ENCODE data around the gene PHTF1. TPM values are rescaled to one million over a fixed set of nuclear protein-coding genes. Genes with fewer than 3 reads are reported as not detected.
A peak's percentile ranks its signal among the peaks of the same experiment; 100 is the strongest.

The PHTF1 gene
- polyA plus RNA-seq (4.4 to 6.8 TPM (median 5.1 TPM) in 3 replicates), polyA minus RNA-seq (4.3 to 5.9 TPM (median 4.5 TPM) in 3 replicates)
- 1.7 TPM for polyA plus RNA-seq (2011; ENCODE audit: low read depth)
- polyA plus RNA-seq (2011; cell fraction: cytosol; rRNA removed): 3.3 and 4.1 TPM in 2 replicates
- 5.5 and 5.8 TPM in 2 replicates for polyA plus RNA-seq (2011; cell fraction: nucleus; rRNA removed)
- 2.1 and 8.9 TPM in 2 replicates for polyA plus RNA-seq (2012; ENCODE audit: low replicate concordance)
- 5.4 TPM for polyA minus RNA-seq (2011; cell fraction: cytosol; rRNA and poly(A)+ RNA removed)
- 8.0 and 9.9 TPM in 2 replicates for polyA minus RNA-seq (2011; cell fraction: nucleus; rRNA and poly(A)+ RNA removed)

DNA sequence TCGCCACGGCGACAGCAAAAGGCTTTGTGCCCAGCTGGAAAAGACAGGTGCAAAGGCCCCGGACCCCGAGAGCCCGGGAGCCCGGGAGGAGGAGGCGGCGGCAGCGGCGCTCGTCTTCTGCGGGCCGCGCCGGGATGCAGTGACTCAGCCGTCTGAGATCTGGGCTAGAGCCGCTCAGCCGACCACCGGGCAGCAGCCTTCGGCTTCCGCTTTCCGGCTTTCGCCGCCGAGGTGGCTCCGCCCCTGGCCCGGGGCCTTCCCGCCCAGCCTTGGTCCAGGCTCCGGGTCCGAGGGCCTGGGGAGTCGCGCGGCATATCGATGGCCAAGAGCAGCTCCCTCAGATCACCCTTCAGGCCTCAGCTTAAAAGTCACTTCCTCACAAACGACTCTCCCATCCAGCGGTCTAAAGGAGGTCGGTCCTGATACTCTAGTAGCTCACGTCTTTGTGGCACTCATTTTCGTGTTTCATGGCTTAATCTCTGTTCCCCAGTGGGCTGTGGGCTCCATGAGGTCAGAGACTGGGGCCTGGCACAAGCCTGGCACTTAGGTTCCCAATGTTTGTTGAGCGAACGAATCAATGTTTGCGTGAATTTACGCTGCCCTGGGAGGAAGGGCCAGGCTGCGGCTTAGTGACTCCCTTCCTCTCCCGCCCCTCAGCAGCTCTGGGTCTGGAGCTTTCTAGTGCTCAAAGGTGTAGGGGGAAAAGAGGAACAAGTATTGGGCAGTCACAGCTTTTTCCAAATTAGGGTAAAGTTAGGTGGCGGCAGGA is at the start of gene PHTF1:
PHTF1 (minus strand) TSS at position 154 of the 769 bp plus-strand sequence. CDS start 783 bp downstream, outside the sequence.
- Histone ChIP-seq H3K9ac (ENCODE audit: control insufficient read depth, extremely low read depth, insufficient read depth, low read length) (peak within 1 kb of the TSS; percentile 82), H2AFZ (ENCODE audit: control insufficient read depth, low read length) (peak within 1 kb of the TSS; percentile 96), H3K36me3 (ENCODE audit: control insufficient read depth in 2 of 2, extremely low read depth in 1 of 2, insufficient read depth in 2 of 2, low read length in 2 of 2) (peaks cover 0 to 1% of the 10 kb centered on the region in 2 experiments), H3K4me3 (ENCODE audit: control insufficient read depth in 2 of 3, extremely low read depth in 1 of 3, insufficient read depth in 2 of 3, low read depth in 1 of 3, low read length in 3 of 3) (peak within 1 kb of the TSS; percentile 68 to 86 (median 83)), H3K9me3 (ENCODE audit: control insufficient read depth, low read depth, low read length) (no peaks in the 10 kb centered on the region), H4K20me1 (ENCODE audit: control insufficient read depth, extremely low read depth, insufficient read depth, low read length) (no peaks in the 10 kb centered on the region), H3K79me2 (ENCODE audit: control insufficient read depth, insufficient read depth, low read length) (peaks cover 2% of the 10 kb centered on the region), H3K4me1 (ENCODE audit: control insufficient read depth, extremely low read depth, insufficient read depth, low read length) (peaks cover 8% of the 10 kb centered on the region), H3K27me3 (ENCODE audit: control insufficient read depth, extremely low read depth, insufficient read depth, low read length) (no peaks in the 10 kb centered on the region), H3K4me2 (ENCODE audit: control insufficient read depth, extremely low read depth, insufficient read depth, low read depth, low read length) (peak within 1 kb of the TSS; percentile 92), H3K27ac (ENCODE audit: control insufficient read depth, insufficient read depth, low read length) (peak within 1 kb of the TSS; percentile 79), H3K9me1 (ENCODE audit: control insufficient read depth, extremely low read depth, insufficient read depth, low read length) (no peaks in the 10 kb centered on the region)
- DNase-seq (ENCODE audit: low read depth, low spot score) (no peak), FAIRE-seq (no peak)
- TF ChIP-seq EZH2 (IDR thresholded peaks at IDR 0.05; ENCODE audit: low read length): no peak
- TF ChIP-seq CTCF (optimal IDR thresholded peaks at IDR 0.05 in 1 of 3, IDR thresholded peaks at IDR 0.05 in 1 of 3, conservative IDR thresholded peaks at IDR 0.05 in 1 of 3; ENCODE audit: extremely low read depth in 1 of 3, insufficient read depth in 2 of 3, low read length in 3 of 3): no peak
- dilution Hi-C loops (cut with MboI; ENCODE audit: extremely low pct_ligation_motif_present, low sequenced_read_pairs): no loop called here

DNA sequence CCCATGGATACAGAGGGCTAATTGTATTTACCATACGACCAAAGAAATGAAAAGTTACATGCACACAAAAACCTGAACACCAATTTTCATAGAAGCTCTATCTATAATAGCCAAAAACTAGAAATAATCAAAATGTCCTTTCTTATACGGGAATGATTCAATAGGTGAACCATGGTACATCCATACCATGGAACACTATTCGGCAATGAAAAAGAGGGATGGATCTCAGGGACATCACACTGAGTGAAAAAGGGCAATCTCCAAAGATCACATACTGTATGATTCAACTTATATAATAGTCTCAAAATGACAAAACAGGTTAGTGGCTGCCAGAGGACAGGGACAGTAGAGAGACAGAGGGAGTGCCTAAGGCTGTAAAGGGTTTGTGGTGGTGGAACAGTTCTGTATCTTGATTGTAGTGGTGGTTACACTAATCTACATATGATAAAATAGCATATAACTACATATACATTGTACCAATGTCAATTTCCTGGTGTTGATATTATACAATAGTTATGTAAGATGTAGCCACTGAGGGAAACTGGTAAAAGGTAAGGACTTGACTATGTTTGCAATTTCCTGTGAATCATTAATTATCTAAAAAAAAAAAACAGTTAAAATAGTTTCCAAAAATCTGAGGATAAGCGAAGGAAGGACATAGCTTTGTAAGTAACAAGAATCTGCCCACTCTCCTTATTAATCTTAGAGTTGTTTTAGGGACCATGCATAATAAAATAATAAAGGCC is 49.3 kb upstream of the PHTF1 start:
- no peaks in the 10 kb centered on the region for H4K20me1 ChIP-seq (ENCODE audit: control insufficient read depth, extremely low read depth, insufficient read depth, low read length)
- H3K4me3 ChIP-seq (ENCODE audit: control insufficient read depth in 2 of 3, extremely low read depth in 1 of 3, insufficient read depth in 2 of 3, low read depth in 1 of 3, low read length in 3 of 3): no peak overlapping the region
- peaks cover 38% of the 10 kb centered on the region for H3K4me1 ChIP-seq (ENCODE audit: control insufficient read depth, extremely low read depth, insufficient read depth, low read length)
- no peaks in the 10 kb centered on the region for H3K9me1 ChIP-seq (ENCODE audit: control insufficient read depth, extremely low read depth, insufficient read depth, low read length)
- dilution Hi-C loops (cut with MboI; ENCODE audit: extremely low pct_ligation_motif_present, low sequenced_read_pairs): no loop called here
- no peaks in the 10 kb centered on the region for H3K9me3 ChIP-seq (ENCODE audit: control insufficient read depth, low read depth, low read length)
- H3K27ac ChIP-seq (ENCODE audit: control insufficient read depth, insufficient read depth, low read length): peak overlapping the region; percentile 3
- FAIRE-seq (no peak), DNase-seq (ENCODE audit: low read depth, low spot score) (no peak)
- no peak overlapping the region for H3K9ac ChIP-seq (ENCODE audit: control insufficient read depth, extremely low read depth, insufficient read depth, low read length)
- H3K4me2 ChIP-seq (ENCODE audit: control insufficient read depth, extremely low read depth, insufficient read depth, low read depth, low read length): peak overlapping the region; percentile 87
- H2AFZ ChIP-seq (ENCODE audit: control insufficient read depth, low read length): no peak overlapping the region
- TF ChIP-seq EZH2 (IDR thresholded peaks at IDR 0.05; ENCODE audit: low read length) (no peak), CTCF (optimal IDR thresholded peaks at IDR 0.05 in 1 of 3, IDR thresholded peaks at IDR 0.05 in 1 of 3, conservative IDR thresholded peaks at IDR 0.05 in 1 of 3; ENCODE audit: extremely low read depth in 1 of 3, insufficient read depth in 2 of 3, low read length in 3 of 3) (no peak)
- H3K27me3 ChIP-seq (ENCODE audit: control insufficient read depth, extremely low read depth, insufficient read depth, low read length): no peaks in the 10 kb centered on the region
- peaks cover 80% of the 10 kb centered on the region for H3K79me2 ChIP-seq (ENCODE audit: control insufficient read depth, insufficient read depth, low read length)
- H3K36me3 ChIP-seq (ENCODE audit: control insufficient read depth in 2 of 2, extremely low read depth in 1 of 2, insufficient read depth in 2 of 2, low read length in 2 of 2): no peaks in the 10 kb centered on the region

Data from keratinocyte (primary cell).